Ovary (tissue), 9 donors: ENCODE results near the gene TP73. TPM values are rescaled to one million over a fixed set of nuclear protein-coding genes. Genes with fewer than 3 reads are reported as not detected.
"Not testable (repeated sequence)": the region's sequence is repeated elsewhere in the genome, so short reads cannot be mapped to it uniquely, and the experiment has no call there.

Experiments used
- DNase-seq, 5 donors: peaks; one replicate each; pipeline ENCODE4 v3.0.0-alpha.2; 2019 to 2020
- H3K27ac ChIP-seq, 2 donors: fragments of 200-600 bp; one replicate each; pipeline versions ENCODE4 v1.5.1 to v1.8.0; 2019 to 2022
- H3K27me3 ChIP-seq: fragments of 200-600 bp; one replicate; pipeline ENCODE4 v1.8.0; 2022
- H3K36me3 ChIP-seq: fragments of 200-600 bp; sonication (generic); one replicate; pipeline ENCODE4 v1.5.1; 2019
- H3K4me1 ChIP-seq: one replicate; pipeline ENCODE4 v1.8.1; 2013; ENCODE audit warnings: mild to moderate bottlenecking, moderate library complexity; ENCODE audit not compliant: insufficient read depth
- H3K4me3 ChIP-seq: fragments of 200-600 bp; sonication (generic); one replicate; pipeline ENCODE4 v1.5.1; 2017
- H3K9me3 ChIP-seq, 2 donors: fragments of 200-600 bp in 1 of 2; sonication (generic) in 1 of 2; one replicate each; pipeline versions ENCODE4 v1.5.1 to v1.8.1; 2013 to 2019; ENCODE audit warnings: mild to moderate bottlenecking in 1 of 2, moderate library complexity in 1 of 2
- CTCF ChIP-seq, 3 donors: fragments of 450-650 bp in 2 of 3; fragments of 200-600 bp in 1 of 3; IDR thresholded peaks; one replicate each; pipeline versions ENCODE4 v1.5.1 to v1.8.0; 2016 to 2022; ENCODE audit warnings: antibody characterized with exemption in 3 of 3, mild to moderate bottlenecking in 1 of 3
- EP300 ChIP-seq: sonication (generic); formaldehyde crosslinking; IDR thresholded peaks from one replicate; pipeline ENCODE4 v1.6.1; 2017; ENCODE audit warnings: antibody characterized with exemption
- POLR2A ChIP-seq: fragments of 450-650 bp; IDR thresholded peaks from one replicate; pipeline ENCODE4 v1.6.1; 2017; ENCODE audit warnings: antibody characterized with exemption, mild to moderate bottlenecking, moderate library complexity
- WGBS, 3 donors: extraction: QIAGEN DNeasy Blood & Tissue Kit in 1 of 3; methylation state at CpG; one replicate each; pipeline versions ENCODE4 v1.1.5 to v1.1.7; 2013 to 2017; 5-methylcytosine and 5-hydroxymethylcytosine counted together
- intact Hi-C, 4 donors: fragments of 100-400 bp; cut with DNase I; formaldehyde crosslinking; loops; one replicate each; pipeline versions ENCODE4 v1.11.0 to v1.15.1; 2022 to 2023
- polyA plus RNA-seq, 2 donors: library from polyadenylated mRNA; stranded (reverse); fragments of 200-250 nt in 1 of 2; fragments of 350-450 nt in 1 of 2; fragmentation: Illumina TruSeq in 1 of 2; extraction: RNeasy Lipid Tissue Mini Kit (QIAGEN cat#74804) in 1 of 2; gene quantifications; one replicate each; pipeline ENCODE4 v1.2.3, GENCODE V29; 2013 to 2014
- total RNA-seq, 7 donors: library from RNA; depleted of rRNA in 2 of 7; stranded (reverse); fragments of >200 nt in 2 of 7; fragmentation: NEBNext Ultra II Directional in 3 of 7; extraction: Animal tissue kit (Norgen Biotek cat#: 25700) in 3 of 7; gene quantifications; one replicate each; pipeline versions ENCODE4 v1.1.0 to v1.2.4, GENCODE V29; 2016 to 2023
- donor health status: DM: no; HTN: no; CAD: no; lungs with moderate emphysema.
- donor health status: DM: no; HTN: no; CAD: no.
- donor health status: Bipolar disorder and iron deficiency.
- donor health status: DM: yes; HTN: yes; CAD: no.
- donor health status: DM: no; HTN: no; CAD: no.
- donor health status: DM: yes; HTN: yes; CAD: no.

TP73 gene
- total and polyA plus RNA-seq, 9 donors = 0.03 to 7.5 (median 0.42) TPM

DNA sequence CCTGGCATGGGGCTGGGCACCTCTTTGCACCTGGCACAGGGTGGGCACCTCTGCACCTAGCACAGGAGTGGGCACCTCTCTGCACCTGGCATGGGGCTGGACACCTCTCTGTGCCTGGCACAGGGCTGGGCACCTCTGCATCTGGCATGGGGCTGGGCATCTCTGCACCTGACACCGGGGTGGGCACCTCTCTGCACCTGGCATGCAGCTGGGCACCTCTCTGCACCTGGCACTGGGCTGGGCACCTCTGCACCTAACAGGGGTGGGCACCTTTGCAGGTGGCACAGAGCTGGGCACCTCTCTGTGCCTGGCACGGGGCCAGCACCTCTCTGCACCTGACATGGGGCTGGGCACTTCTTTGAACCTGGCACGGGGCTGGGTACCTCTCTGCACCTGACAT lies 70.5 kb downstream of the TP73 start:
- intact Hi-C loops = loop anchor here in 3 of 4 donors (5.0 to 10.0 kb wide), 3 partner anchors 228 to 268 kb away; partner anchors contain the start of gene ARHGEF16 (in 1 of the 3)
- Histone ChIP-seq H3K9me3 (no peaks in the 10 kb centered on the region), H3K27me3 (no peaks in the 10 kb centered on the region), H3K27ac (no peak overlapping the region), H3K4me3 (no peak overlapping the region), H3K36me3 (no peaks in the 10 kb centered on the region), H3K4me1 (peaks cover 2% of the 10 kb centered on the region)
- no peak for DNase-seq
- TF ChIP-seq POLR2A = no peak
- TF ChIP-seq CTCF (IDR thresholded peaks at IDR 0.05) = no peak
- TF ChIP-seq EP300 = no peak
- 65 to 76% (median 73%) methylated on average over 3 of the region's 3 CpGs for WGBS, 3 donors

GRCh38 chr1:3724416-3725030 lies 72.2 kb downstream of the TP73 start:
- TF ChIP-seq CTCF (IDR thresholded peaks at IDR 0.05) = peak; percentile 57 to 73 (median 64)
- intact Hi-C loops = loop anchor here in 3 of 4 donors (5.0 to 10.0 kb wide), 3 partner anchors 230 to 270 kb away; partner anchors contain the start of gene ARHGEF16 (in 1 of the 3)
- H3K4me1 ChIP-seq, H3K9me3 ChIP-seq, H3K27ac ChIP-seq, H3K36me3 ChIP-seq, H3K4me3 ChIP-seq, H3K27me3 ChIP-seq: not testable (repeated sequence)
- WGBS, 3 donors = 36 to 40% (median 39%) methylated on average over 18 of the region's 18 CpGs
- peak; percentile 52 to 80 (median 71) for DNase-seq

GRCh38 chr1:3725366-3725765 lies 73.0 kb downstream of the TP73 start:
- no peak for DNase-seq
- 93 to 95% (median 94%) methylated on average over 2 of the region's 2 CpGs for WGBS, 3 donors
- Histone ChIP-seq H3K4me1 (no peaks in the 10 kb centered on the region), H3K27ac (no peak overlapping the region), H3K4me3 (no peak overlapping the region), H3K36me3 (no peaks in the 10 kb centered on the region), H3K27me3 (no peaks in the 10 kb centered on the region), H3K9me3 (no peaks in the 10 kb centered on the region)
- intact Hi-C loops = loop anchor here in 2 of 4 donors (10.0 kb wide), 2 partner anchors 231 to 271 kb away; partner anchors contain the start of gene ARHGEF16 (in 1 of the 2)
- TF ChIP-seq EP300 = no peak
- TF ChIP-seq CTCF (IDR thresholded peaks at IDR 0.05) = no peak
- no peak for TF ChIP-seq POLR2A

DNA sequence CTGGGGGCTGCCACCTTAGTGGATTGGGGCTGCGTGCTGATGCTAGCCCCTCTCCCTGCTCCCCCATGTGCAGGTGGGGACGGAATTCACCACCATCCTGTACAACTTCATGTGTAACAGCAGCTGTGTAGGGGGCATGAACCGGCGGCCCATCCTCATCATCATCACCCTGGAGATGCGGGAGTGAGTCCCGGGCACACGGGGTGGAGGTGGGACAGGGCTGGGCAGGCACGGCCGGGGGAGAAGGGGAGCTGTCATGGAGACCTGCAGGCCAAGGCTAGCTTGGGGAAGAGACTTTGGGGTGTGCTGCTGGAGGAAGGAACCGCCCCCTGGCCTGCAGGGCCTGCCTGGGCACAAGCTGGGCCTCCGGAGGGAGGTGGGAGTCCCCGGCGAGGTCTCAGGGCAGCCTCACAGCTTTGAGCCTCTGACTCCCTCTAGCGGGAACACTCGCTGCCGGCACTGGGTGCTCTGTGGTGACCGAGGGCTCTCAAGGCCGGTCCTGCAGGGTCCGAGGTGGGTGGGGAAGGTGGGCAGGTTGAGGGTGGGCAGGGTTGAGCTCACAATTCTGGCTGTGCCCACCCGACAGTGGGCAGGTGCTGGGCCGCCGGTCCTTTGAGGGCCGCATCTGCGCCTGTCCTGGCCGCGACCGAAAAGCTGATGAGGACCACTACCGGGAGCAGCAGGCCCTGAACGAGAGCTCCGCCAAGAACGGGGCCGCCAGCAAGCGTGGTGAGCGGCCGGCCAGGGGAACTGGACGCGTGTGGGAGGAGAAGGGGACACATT lies 74.9 kb downstream of the TP73 start:
- no peaks in the 10 kb centered on the region for H3K27me3 ChIP-seq
- TF ChIP-seq POLR2A (no peak), CTCF (IDR thresholded peaks at IDR 0.05) (no peak), EP300 (no peak)
- no peak overlapping the region for H3K4me3 ChIP-seq
- peaks cover 2% of the 10 kb centered on the region for H3K4me1 ChIP-seq
- intact Hi-C loops = loop anchor here in 2 of 4 donors (10.0 kb wide), 2 partner anchors 232 to 272 kb away; partner anchors contain the start of gene ARHGEF16 (in 1 of the 2)
- WGBS, 3 donors = 49 to 68% (median 52%) methylated on average over 30 to 37 of the region's 37 CpGs
- H3K9me3 ChIP-seq = no peaks in the 10 kb centered on the region
- H3K27ac ChIP-seq = no peak overlapping the region
- no peak for DNase-seq
- H3K36me3 ChIP-seq = no peaks in the 10 kb centered on the region
